ENCODE results near the gene GRIK5.

GRCh38 chr19:42052241-42052863, 17.7 kb downstream of the GRIK5 start:
- TF ChIP-seq, protein P1, sequence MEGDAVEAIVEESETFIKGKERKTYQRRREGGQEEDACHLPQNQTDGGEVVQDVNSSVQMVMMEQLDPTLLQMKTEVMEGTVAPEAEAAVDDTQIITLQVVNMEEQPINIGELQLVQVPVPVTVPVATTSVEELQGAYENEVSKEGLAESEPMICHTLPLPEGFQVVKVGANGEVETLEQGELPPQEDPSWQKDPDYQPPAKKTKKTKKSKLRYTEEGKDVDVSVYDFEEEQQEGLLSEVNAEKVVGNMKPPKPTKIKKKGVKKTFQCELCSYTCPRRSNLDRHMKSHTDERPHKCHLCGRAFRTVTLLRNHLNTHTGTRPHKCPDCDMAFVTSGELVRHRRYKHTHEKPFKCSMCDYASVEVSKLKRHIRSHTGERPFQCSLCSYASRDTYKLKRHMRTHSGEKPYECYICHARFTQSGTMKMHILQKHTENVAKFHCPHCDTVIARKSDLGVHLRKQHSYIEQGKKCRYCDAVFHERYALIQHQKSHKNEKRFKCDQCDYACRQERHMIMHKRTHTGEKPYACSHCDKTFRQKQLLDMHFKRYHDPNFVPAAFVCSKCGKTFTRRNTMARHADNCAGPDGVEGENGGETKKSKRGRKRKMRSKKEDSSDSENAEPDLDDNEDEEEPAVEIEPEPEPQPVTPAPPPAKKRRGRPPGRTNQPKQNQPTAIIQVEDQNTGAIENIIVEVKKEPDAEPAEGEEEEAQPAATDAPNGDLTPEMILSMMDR (conservative IDR thresholded peaks at IDR 0.05 in 1 of 2, IDR thresholded peaks at IDR 0.05 in 1 of 2; ENCODE audit: extremely low read depth in 1 of 2, insufficient read depth in 1 of 2, low read depth in 1 of 2, low read length in 2 of 2) = no peak
- TF ChIP-seq EZH2 (IDR thresholded peaks at IDR 0.05; ENCODE audit: borderline replicate concordance, low read length) = no peak
